Naive thymus-derived CD4-positive, alpha-beta T cell (primary cell): ENCODE measurements around the gene NR2F2. TPM values are rescaled to one million over a fixed set of nuclear protein-coding genes. Genes with fewer than 3 reads are reported as not detected.

Source experiments
- ATAC-seq: fragments of 150-1000 bp; cut with Tn5 transposase; 2 replicates; pipeline ENCODE4 v1.10.0; 2021; ENCODE audit warnings: mild to moderate bottlenecking, moderate library complexity
- CTCF ChIA-PET: fragments of 350-600 bp; sonication (Branson Sonifier 250); formaldehyde crosslinking; loops from one replicate; lab custom pipeline; 2021; ENCODE audit warnings: antibody characterized with exemption; lab: Charles Lee
- POLR2A ChIA-PET: fragments of 350-600 bp; sonication (Branson Sonifier 250); formaldehyde crosslinking; loops from one replicate; lab custom pipeline; 2021; ENCODE audit warnings: antibody characterized with exemption, inconsistent platforms; lab: Charles Lee
- DNase-seq, 9 donors: peaks; one replicate each; pipeline versions ENCODE4 v3.0.0 to v3.0.0-alpha.2; 2020 to 2022; ENCODE audit warnings: mixed read lengths in 1 of 9
- H3K27ac ChIP-seq: one replicate; pipeline ENCODE4 v1.7.0; 2013; ENCODE audit warnings: mild to moderate bottlenecking, low read depth, low read length, moderate library complexity
- H3K27me3 ChIP-seq, 2 donors: one replicate each; pipeline ENCODE4 v1.7.0; 2013; ENCODE audit warnings: low read length in 2 of 2, mild to moderate bottlenecking in 2 of 2, moderate library complexity in 2 of 2; ENCODE audit not compliant: control insufficient read depth in 2 of 2, insufficient read depth in 2 of 2
- H3K36me3 ChIP-seq, 3 experiments: 1 replicate in 2 of 3; 2 replicates in 1 of 3; pipeline ENCODE4 v1.7.0; 2013; ENCODE audit warnings: low read length in 3 of 3, mild to moderate bottlenecking in 3 of 3, moderate library complexity in 1 of 3; ENCODE audit not compliant: insufficient read depth in 3 of 3, control insufficient read depth in 2 of 3
- H3K4me1 ChIP-seq, 2 donors: one replicate each; pipeline ENCODE4 v1.7.0; 2013; ENCODE audit warnings: low read length in 2 of 2, mild to moderate bottlenecking in 2 of 2, moderate library complexity in 1 of 2; ENCODE audit not compliant: control insufficient read depth in 2 of 2, insufficient read depth in 2 of 2
- H3K4me3 ChIP-seq: 2 replicates; pipeline ENCODE4 v1.7.0; 2013; ENCODE audit warnings: mild to moderate bottlenecking, low read length
- H3K9me3 ChIP-seq, 3 experiments: 1 replicate in 2 of 3; 2 replicates in 1 of 3; pipeline ENCODE4 v1.7.0; 2013; ENCODE audit warnings: low read length in 3 of 3; ENCODE audit not compliant: control insufficient read depth in 2 of 3
- H3K27ac Mint-ChIP-seq, 9 donors: one replicate each; pipeline ENCODE4 v1.8.0; 2020 to 2022; ENCODE audit warnings: mixed read lengths in 9 of 9, mild to moderate bottlenecking in 8 of 9, moderate library complexity in 5 of 9, inconsistent platforms in 2 of 9
- H3K27me3 Mint-ChIP-seq, 5 donors: one replicate each; pipeline ENCODE4 v1.8.0; 2021 to 2022; ENCODE audit warnings: mixed read lengths in 5 of 5, mild to moderate bottlenecking in 1 of 5
- H3K36me3 Mint-ChIP-seq, 5 donors: one replicate each; pipeline ENCODE4 v1.8.0; 2020 to 2022; ENCODE audit warnings: mixed read lengths in 5 of 5, mild to moderate bottlenecking in 3 of 5, inconsistent platforms in 1 of 5
- H3K4me1 Mint-ChIP-seq, 7 donors: one replicate each; pipeline ENCODE4 v1.8.0; 2020 to 2022; ENCODE audit warnings: mixed read lengths in 7 of 7, mild to moderate bottlenecking in 3 of 7, inconsistent platforms in 1 of 7
- H3K4me3 Mint-ChIP-seq, 10 donors: one replicate each; pipeline ENCODE4 v1.8.0; 2020 to 2022; ENCODE audit warnings: mild to moderate bottlenecking in 10 of 10, mixed read lengths in 10 of 10, moderate library complexity in 6 of 10, inconsistent platforms in 2 of 10
- H3K9me3 Mint-ChIP-seq, 11 donors: one replicate each; pipeline ENCODE4 v1.8.0; 2020 to 2022; ENCODE audit warnings: mixed read lengths in 11 of 11, mild to moderate bottlenecking in 4 of 11, inconsistent platforms in 1 of 11, moderate library complexity in 1 of 11
- intact Hi-C, 2 donors: fragments of 100-400 bp; cut with micrococcal nuclease; formaldehyde crosslinking; loops; one replicate each; pipeline ENCODE4 v1.15.1; 2023
- polyA plus RNA-seq, 2 donors: library from polyadenylated mRNA; unstranded; fragments of 300-500 nt; fragmentation: Illumina TruSeq; gene quantifications; one replicate each; pipeline ENCODE4 v1.2.3, GENCODE V29; 2021
- total RNA-seq, 6 experiments: library from RNA in 5 of 6; stranded (reverse) in 5 of 6; gene quantifications; 1 replicate in 5 of 6; 2 replicates in 1 of 6; pipeline ENCODE4 v1.2.3 and lab custom pipeline; 2021 to 2026

Gene NR2F2
- total and polyA plus RNA-seq, 7 experiments from 2014 or later = not detected

DNA sequence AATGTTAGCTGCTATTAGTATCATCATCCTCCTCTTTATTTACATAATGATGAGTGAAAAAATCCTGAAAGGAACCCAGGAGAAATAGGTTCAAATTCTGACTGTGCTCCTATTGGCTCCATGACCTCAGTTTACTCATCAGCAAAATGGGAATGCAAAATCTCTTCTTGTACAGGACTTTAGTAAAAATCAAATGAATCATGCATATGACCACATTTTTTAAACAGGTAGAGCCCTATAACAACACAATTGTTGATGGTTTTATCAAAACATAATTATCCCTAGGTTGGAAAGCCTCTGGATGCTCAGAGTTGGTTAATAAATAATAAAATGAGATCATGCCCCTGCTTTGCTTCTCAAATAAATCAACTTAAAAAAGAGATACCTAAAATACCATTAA is 16.0 kb upstream of the NR2F2 start:
- H3K27ac ChIP-seq = no peak overlapping the region
- no peaks in the 10 kb centered on the region for H3K4me1 ChIP-seq
- intact Hi-C loops = no loop called here
- H3K4me3 Mint-ChIP-seq = no peak overlapping the region
- no peak overlapping the region for H3K4me3 ChIP-seq
- POLR2A ChIA-PET = no interaction called here
- no peaks in the 10 kb centered on the region for H3K36me3 Mint-ChIP-seq
- peaks cover 0 to 2% of the 10 kb centered on the region in 2 donors for H3K27me3 ChIP-seq
- peaks cover 30 to 78% (median 54%) of the 10 kb centered on the region in 5 donors for H3K27me3 Mint-ChIP-seq
- no peaks in the 10 kb centered on the region for H3K36me3 ChIP-seq
- no peaks in the 10 kb centered on the region for H3K4me1 Mint-ChIP-seq
- CTCF ChIA-PET = no interaction called here
- H3K27ac Mint-ChIP-seq = no peak overlapping the region
- ATAC-seq (no peak), DNase-seq (no peak)
- H3K9me3 ChIP-seq = no peaks in the 10 kb centered on the region
- peaks cover 0 to 7% (median 0%) of the 10 kb centered on the region in 11 donors for H3K9me3 Mint-ChIP-seq

DNA sequence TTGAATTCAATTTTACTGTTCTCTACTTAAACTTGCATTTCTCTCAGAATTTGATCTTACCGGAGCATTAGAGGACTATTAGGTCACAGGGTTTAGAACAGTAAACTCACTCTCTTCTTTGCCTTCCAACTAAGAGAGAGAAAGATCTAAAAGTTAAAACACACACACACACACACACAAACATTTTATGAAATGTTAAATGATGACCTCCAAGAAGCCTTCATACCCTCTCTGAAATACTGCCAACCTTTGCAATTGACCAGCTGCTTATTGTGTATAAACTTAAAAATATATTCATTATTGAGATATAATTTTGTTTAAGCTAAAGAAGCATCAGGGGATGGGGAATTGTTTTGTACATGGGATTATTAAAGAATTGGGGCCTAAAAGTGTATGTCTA is 15.5 kb upstream of the NR2F2 start:
- H3K27ac Mint-ChIP-seq = no peak overlapping the region
- ATAC-seq = no peak
- peaks cover 34 to 83% (median 54%) of the 10 kb centered on the region in 5 donors for H3K27me3 Mint-ChIP-seq
- DNase-seq = no peak
- H3K9me3 Mint-ChIP-seq = peaks cover 0 to 7% (median 0%) of the 10 kb centered on the region in 11 donors
- H3K9me3 ChIP-seq = no peaks in the 10 kb centered on the region
- H3K27ac ChIP-seq = no peak overlapping the region
- H3K4me1 ChIP-seq = no peaks in the 10 kb centered on the region
- intact Hi-C loops = no loop called here
- POLR2A ChIA-PET = no interaction called here
- no peaks in the 10 kb centered on the region for H3K36me3 ChIP-seq
- no peak overlapping the region for H3K4me3 ChIP-seq
- H3K27me3 ChIP-seq = peaks cover 0 to 7% of the 10 kb centered on the region in 2 donors
- H3K36me3 Mint-ChIP-seq = no peaks in the 10 kb centered on the region
- no peaks in the 10 kb centered on the region for H3K4me1 Mint-ChIP-seq
- CTCF ChIA-PET = no interaction called here
- H3K4me3 Mint-ChIP-seq = no peak overlapping the region

- CTCF ChIA-PET = no interaction called here
- DNase-seq (no peak), ATAC-seq (no peak)
- Histone ChIP-seq H3K4me1 (no peaks in the 10 kb centered on the region), H3K27me3 (peaks cover 0 to 10% of the 10 kb centered on the region in 2 donors), H3K9me3 (no peaks in the 10 kb centered on the region), H3K4me3 (no peak overlapping the region), H3K27ac (no peak overlapping the region), H3K36me3 (no peaks in the 10 kb centered on the region)
- Mint-ChIP-seq H3K4me3 (no peak overlapping the region), H3K27ac (no peak overlapping the region), H3K9me3 (peaks cover 0 to 12% (median 0%) of the 10 kb centered on the region in 11 donors), H3K4me1 (peaks cover 0 to 3% (median 0%) of the 10 kb centered on the region in 7 donors), H3K36me3 (peaks cover 0 to 4% (median 0%) of the 10 kb centered on the region in 5 donors), H3K27me3 (peaks cover 53 to 84% (median 64%) of the 10 kb centered on the region in 5 donors)
- POLR2A ChIA-PET = no interaction called here
- intact Hi-C loops = no loop called here
Measured at GRCh38 chr15:96316953-96317629, 13.4 kb upstream of the NR2F2 start.

- Mint-ChIP-seq H3K27me3 (peaks cover 67 to 84% (median 74%) of the 10 kb centered on the region in 5 donors), H3K27ac (no peak overlapping the region), H3K4me3 (no peak overlapping the region), H3K36me3 (peaks cover 0 to 4% (median 0%) of the 10 kb centered on the region in 5 donors), H3K9me3 (peaks cover 0 to 10% (median 2%) of the 10 kb centered on the region in 11 donors), H3K4me1 (peaks cover 0 to 5% (median 0%) of the 10 kb centered on the region in 7 donors)
- POLR2A ChIA-PET = interaction anchor here (0.8 kb wide), 1 partner anchor 59 kb away, joined by 6 read pairs; no protein-coding TSS in a partner anchor
- H3K4me3 ChIP-seq = no peak overlapping the region
- H3K4me1 ChIP-seq = no peaks in the 10 kb centered on the region
- ATAC-seq (no peak), DNase-seq (no peak)
- no peak overlapping the region for H3K27ac ChIP-seq
- peaks cover 0 to 22% of the 10 kb centered on the region in 2 donors for H3K27me3 ChIP-seq
- H3K36me3 ChIP-seq = no peaks in the 10 kb centered on the region
- no peaks in the 10 kb centered on the region for H3K9me3 ChIP-seq
- CTCF ChIA-PET = no interaction called here
- intact Hi-C loops = loop anchor here in 1 of 2 donors (10.0 kb wide), 1 partner anchor 915 kb away; no protein-coding TSS in a partner anchor
Measured at GRCh38 chr15:96320107-96320506, 10.4 kb upstream of the NR2F2 start.

GRCh38 chr15:96320703-96321638 is 9.5 kb upstream of the NR2F2 start:
- Mint-ChIP-seq H3K27ac (no peak overlapping the region), H3K4me3 (no peak overlapping the region), H3K36me3 (peaks cover 0 to 4% (median 0%) of the 10 kb centered on the region in 5 donors), H3K9me3 (peaks cover 0 to 19% (median 2%) of the 10 kb centered on the region in 11 donors), H3K27me3 (peaks cover 70 to 85% (median 76%) of the 10 kb centered on the region in 5 donors), H3K4me1 (peaks cover 0 to 6% (median 2%) of the 10 kb centered on the region in 7 donors)
- Histone ChIP-seq H3K36me3 (no peaks in the 10 kb centered on the region), H3K27ac (no peak overlapping the region), H3K4me1 (no peaks in the 10 kb centered on the region), H3K9me3 (no peaks in the 10 kb centered on the region), H3K27me3 (peaks cover 0 to 30% of the 10 kb centered on the region in 2 donors), H3K4me3 (no peak overlapping the region)
- intact Hi-C loops = loop anchor here in 1 of 2 donors (10.0 kb wide), 1 partner anchor 914 kb away; no protein-coding TSS in a partner anchor
- CTCF ChIA-PET = no interaction called here
- ATAC-seq (no peak), DNase-seq (no peak)
- POLR2A ChIA-PET = interaction anchor here (0.8 kb wide), 1 partner anchor 60 kb away, joined by 6 read pairs; no protein-coding TSS in a partner anchor

DNA sequence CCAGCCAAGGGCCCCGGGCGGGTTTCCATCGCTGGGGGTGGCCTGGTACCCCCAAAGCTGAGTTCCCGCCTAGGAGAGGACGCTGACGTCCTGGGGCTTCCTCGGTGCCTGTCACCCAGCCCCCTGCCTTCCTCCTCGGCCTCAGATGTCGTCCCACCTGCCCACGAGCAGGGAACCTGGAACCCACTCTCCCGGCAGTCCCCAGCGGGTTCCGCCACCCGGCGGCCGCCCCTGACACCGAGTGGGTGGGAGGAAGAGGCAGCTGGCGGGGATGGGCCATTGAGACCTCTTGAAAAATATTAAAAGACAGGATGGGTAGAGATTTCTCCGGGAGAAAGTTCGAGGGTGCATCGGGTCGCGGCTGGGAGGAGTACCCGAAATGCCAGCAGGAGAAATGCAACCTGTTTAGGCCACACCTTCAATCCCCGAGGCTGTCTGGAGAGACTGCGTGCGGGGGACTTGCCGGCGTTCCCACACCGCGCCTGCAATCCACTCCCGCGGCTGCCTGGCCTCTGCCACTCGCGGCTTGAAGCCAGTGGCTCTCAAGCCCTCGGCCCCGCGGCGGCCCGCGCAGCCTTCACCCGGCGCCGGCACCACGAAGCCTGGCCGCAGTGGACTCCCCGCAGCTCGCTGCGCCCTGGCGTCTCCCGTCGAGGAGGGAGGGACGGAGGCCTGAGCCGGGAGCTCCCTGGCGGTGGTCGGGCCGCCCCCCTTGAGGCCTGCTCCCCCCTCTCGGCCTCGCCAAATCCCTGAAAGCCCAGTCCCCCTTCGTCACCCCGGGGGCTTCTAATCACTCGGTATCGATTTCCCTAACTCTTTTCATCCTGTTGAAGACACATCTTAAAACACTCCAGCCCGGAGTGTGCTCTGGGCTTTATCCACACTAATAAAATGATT is 8.6 kb upstream of the NR2F2 start:
- CTCF ChIA-PET = no interaction called here
- H3K27ac Mint-ChIP-seq = no peak overlapping the region
- Histone ChIP-seq H3K27me3 (peaks cover 0 to 34% of the 10 kb centered on the region in 2 donors), H3K27ac (no peak overlapping the region), H3K4me3 (no peak overlapping the region), H3K9me3 (no peaks in the 10 kb centered on the region), H3K4me1 (no peaks in the 10 kb centered on the region), H3K36me3 (no peaks in the 10 kb centered on the region)
- H3K9me3 Mint-ChIP-seq = peaks cover 0 to 27% (median 3%) of the 10 kb centered on the region in 11 donors
- intact Hi-C loops = loop anchor here in 1 of 2 donors (10.0 kb wide), 1 partner anchor 913 kb away; no protein-coding TSS in a partner anchor
- DNase-seq = no peak
- POLR2A ChIA-PET = no interaction called here
- ATAC-seq = no peak
- H3K4me3 Mint-ChIP-seq = peak overlapping the region in 1 of 10 donors; percentile 48
- peaks cover 3 to 11% (median 8%) of the 10 kb centered on the region in 7 donors for H3K4me1 Mint-ChIP-seq
- H3K27me3 Mint-ChIP-seq = peaks cover 73 to 89% (median 80%) of the 10 kb centered on the region in 5 donors
- peaks cover 0 to 4% (median 0%) of the 10 kb centered on the region in 5 donors for H3K36me3 Mint-ChIP-seq
